ENCODE data around the gene SIGLEC5. TPM values are rescaled to one million over a fixed set of nuclear protein-coding genes. Genes with fewer than 3 reads are reported as not detected.

Gene SIGLEC5
- polyA plus RNA-seq, 1 of the 3 experiments (the other 2 are of a cell fraction), result not detected

DNA sequence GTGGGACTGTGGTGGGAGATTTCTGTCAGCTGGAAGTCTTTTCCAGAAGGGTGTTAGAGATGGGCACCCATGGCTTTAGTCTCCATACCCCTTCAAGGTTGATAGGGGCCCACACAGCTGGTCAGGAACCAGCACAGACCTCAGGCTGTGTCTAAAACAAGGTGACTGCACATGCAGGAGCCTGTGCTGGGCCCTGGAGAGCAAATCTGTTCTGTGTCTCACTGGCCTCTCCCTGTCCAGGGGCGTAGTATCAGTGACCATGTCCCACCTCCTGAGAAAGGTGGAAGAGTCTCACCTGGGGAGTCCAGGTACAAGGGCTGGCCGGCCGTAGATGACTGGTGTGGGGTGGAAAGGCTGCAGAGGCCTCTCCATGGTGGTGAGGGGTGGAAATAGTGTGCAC lies 39.8 kb downstream of the SIGLEC5 start:
- peaks cover 27 to 43% of the 10 kb centered on the region in 2 experiments for H3K36me3 ChIP-seq (replicated peaks in 1 of 2; ENCODE audit: control insufficient read depth in 1 of 2, insufficient read depth in 2 of 2, low read length in 1 of 2)
- H3K9ac ChIP-seq, result no peak overlapping the region
- no peak for DNase-seq
- no peak overlapping the region for H3K27ac ChIP-seq (ENCODE audit: low read depth in 2 of 2, low read length in 1 of 2)
- CTCF ChIA-PET, result no interaction called here
- H3K79me2 ChIP-seq (ENCODE audit: insufficient read depth), result no peaks in the 10 kb centered on the region
- 0 out of 2 replicates have a peak, but pooled peaks cover 9% of the 10 kb centered on the region for H3K9me3 ChIP-seq
- H3K4me3 ChIP-seq (ENCODE audit: low read depth in 2 of 2, low read length in 1 of 2), result no peak overlapping the region
- TF ChIP-seq RFX5 (IDR thresholded peaks at IDR 0.05; ENCODE audit: low read length), result no peak
- no peak for TF ChIP-seq JUND (IDR thresholded peaks at IDR 0.05)
- no peak for TF ChIP-seq TEAD4 (IDR thresholded peaks at IDR 0.05; ENCODE audit: borderline replicate concordance, insufficient read depth)
- TF ChIP-seq TAF1 (IDR thresholded peaks at IDR 0.05; ENCODE audit: borderline replicate concordance, low read depth, low read length), result no peak
- TF ChIP-seq ELF1 (IDR thresholded peaks at IDR 0.05), result no peak
- no peak for TF ChIP-seq MXI1 (IDR thresholded peaks at IDR 0.05; ENCODE audit: low read depth, low read length)
- TF ChIP-seq YY1 (IDR thresholded peaks at IDR 0.05; ENCODE audit: low read depth), result no peak
- TF ChIP-seq FOXM1 (IDR thresholded peaks at IDR 0.05; ENCODE audit: low read depth), result no peak
- TF ChIP-seq MEF2A (IDR thresholded peaks at IDR 0.05; ENCODE audit: borderline replicate concordance, low read depth), result no peak
- no peak for TF ChIP-seq TCF12 (IDR thresholded peaks at IDR 0.05)
- no peak for TF ChIP-seq SIN3A (IDR thresholded peaks at IDR 0.05; ENCODE audit: borderline replicate concordance, low read depth, low read length)
- TF ChIP-seq, protein P1, sequence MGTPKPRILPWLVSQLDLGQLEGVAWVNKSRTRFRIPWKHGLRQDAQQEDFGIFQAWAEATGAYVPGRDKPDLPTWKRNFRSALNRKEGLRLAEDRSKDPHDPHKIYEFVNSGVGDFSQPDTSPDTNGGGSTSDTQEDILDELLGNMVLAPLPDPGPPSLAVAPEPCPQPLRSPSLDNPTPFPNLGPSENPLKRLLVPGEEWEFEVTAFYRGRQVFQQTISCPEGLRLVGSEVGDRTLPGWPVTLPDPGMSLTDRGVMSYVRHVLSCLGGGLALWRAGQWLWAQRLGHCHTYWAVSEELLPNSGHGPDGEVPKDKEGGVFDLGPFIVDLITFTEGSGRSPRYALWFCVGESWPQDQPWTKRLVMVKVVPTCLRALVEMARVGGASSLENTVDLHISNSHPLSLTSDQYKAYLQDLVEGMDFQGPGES (IDR thresholded peaks at IDR 0.05; ENCODE audit: low read depth, low read length), result no peak
- no peak for TF ChIP-seq RCOR1 (IDR thresholded peaks at IDR 0.05; ENCODE audit: low read length)
- no peak for TF ChIP-seq POLR2AphosphoS5 (IDR thresholded peaks at IDR 0.05; ENCODE audit: low read depth, low read length)
- TF ChIP-seq, protein P2, sequence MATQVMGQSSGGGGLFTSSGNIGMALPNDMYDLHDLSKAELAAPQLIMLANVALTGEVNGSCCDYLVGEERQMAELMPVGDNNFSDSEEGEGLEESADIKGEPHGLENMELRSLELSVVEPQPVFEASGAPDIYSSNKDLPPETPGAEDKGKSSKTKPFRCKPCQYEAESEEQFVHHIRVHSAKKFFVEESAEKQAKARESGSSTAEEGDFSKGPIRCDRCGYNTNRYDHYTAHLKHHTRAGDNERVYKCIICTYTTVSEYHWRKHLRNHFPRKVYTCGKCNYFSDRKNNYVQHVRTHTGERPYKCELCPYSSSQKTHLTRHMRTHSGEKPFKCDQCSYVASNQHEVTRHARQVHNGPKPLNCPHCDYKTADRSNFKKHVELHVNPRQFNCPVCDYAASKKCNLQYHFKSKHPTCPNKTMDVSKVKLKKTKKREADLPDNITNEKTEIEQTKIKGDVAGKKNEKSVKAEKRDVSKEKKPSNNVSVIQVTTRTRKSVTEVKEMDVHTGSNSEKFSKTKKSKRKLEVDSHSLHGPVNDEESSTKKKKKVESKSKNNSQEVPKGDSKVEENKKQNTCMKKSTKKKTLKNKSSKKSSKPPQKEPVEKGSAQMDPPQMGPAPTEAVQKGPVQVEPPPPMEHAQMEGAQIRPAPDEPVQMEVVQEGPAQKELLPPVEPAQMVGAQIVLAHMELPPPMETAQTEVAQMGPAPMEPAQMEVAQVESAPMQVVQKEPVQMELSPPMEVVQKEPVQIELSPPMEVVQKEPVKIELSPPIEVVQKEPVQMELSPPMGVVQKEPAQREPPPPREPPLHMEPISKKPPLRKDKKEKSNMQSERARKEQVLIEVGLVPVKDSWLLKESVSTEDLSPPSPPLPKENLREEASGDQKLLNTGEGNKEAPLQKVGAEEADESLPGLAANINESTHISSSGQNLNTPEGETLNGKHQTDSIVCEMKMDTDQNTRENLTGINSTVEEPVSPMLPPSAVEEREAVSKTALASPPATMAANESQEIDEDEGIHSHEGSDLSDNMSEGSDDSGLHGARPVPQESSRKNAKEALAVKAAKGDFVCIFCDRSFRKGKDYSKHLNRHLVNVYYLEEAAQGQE (IDR thresholded peaks at IDR 0.05; ENCODE audit: low read depth, low read length), result no peak
- TF ChIP-seq EP300 (IDR thresholded peaks at IDR 0.05; ENCODE audit: borderline replicate concordance in 1 of 2, low read depth in 1 of 2, low read length in 1 of 2), result no peak
- TF ChIP-seq NRF1 (IDR thresholded peaks at IDR 0.05; ENCODE audit: low read depth, low read length), result no peak
- TF ChIP-seq, protein P3, sequence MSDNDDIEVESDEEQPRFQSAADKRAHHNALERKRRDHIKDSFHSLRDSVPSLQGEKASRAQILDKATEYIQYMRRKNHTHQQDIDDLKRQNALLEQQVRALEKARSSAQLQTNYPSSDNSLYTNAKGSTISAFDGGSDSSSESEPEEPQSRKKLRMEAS (IDR thresholded peaks at IDR 0.05; ENCODE audit: low read depth), result no peak
- no peak for TF ChIP-seq FOSL2 (IDR thresholded peaks at IDR 0.05; ENCODE audit: borderline replicate concordance, low read depth)
- no peak overlapping the region for H3K4me2 ChIP-seq
- H3K4me1 ChIP-seq (ENCODE audit: control insufficient read depth in 1 of 2, insufficient read depth in 2 of 2, low read depth in 1 of 2, low read length in 1 of 2), result peaks cover 0 to 19% of the 10 kb centered on the region in 2 experiments; a peak in 1 of 4 replicates
- no peaks in the 10 kb centered on the region for H3F3A ChIP-seq (replicated peaks; ENCODE audit: insufficient read depth)
- no peaks in the 10 kb centered on the region for H4K20me1 ChIP-seq (ENCODE audit: insufficient read depth)
- H3K27me3 ChIP-seq (ENCODE audit: insufficient read depth), result no peaks in the 10 kb centered on the region
- H2AFZ ChIP-seq (ENCODE audit: low read depth), result no peak overlapping the region
- 97% methylated on average over 3 of the region's 3 CpGs for WGBS (ENCODE audit: low lambda C conversion rate)
- POLR2A ChIA-PET, result no interaction called here
- no peaks in the 10 kb centered on the region for H3K9me2 ChIP-seq
